Endothelial cell of umbilical vein (primary cell): ENCODE data around the gene MYOF.
A peak's percentile ranks its signal among the peaks of the same experiment; 100 is the strongest.

Source experiments
- JUN ChIP-seq: IDR thresholded peaks from 2 replicates; pipeline ENCODE4 v1.6.1; 2011; ENCODE audit warnings: borderline replicate concordance, low read depth; ENCODE audit not compliant: insufficient read length, insufficient read depth
- POLR2AphosphoS5 ChIP-seq: IDR thresholded peaks from 2 replicates; pipeline ENCODE4 v1.6.1; 2012; ENCODE audit warnings: low read depth, mild to moderate bottlenecking, control low read depth, low read length, moderate library complexity; ENCODE audit not compliant: insufficient read depth

- TF ChIP-seq POLR2AphosphoS5 (peak; percentile 92), JUN (peak; percentile 69)
Observed at GRCh38 chr10:93462881-93463280, 19.3 kb downstream of the MYOF start.
